MV-4-11 (cell line): ENCODE results near the gene CDC40.
A peak's percentile ranks its signal among the peaks of the same experiment; 100 is the strongest.
"Not testable (repeated sequence)": the region's sequence is repeated elsewhere in the genome, so short reads cannot be mapped to it uniquely, and the experiment has no call there.

Experiments
- DNase-seq: peaks from one replicate; lab custom pipeline; 2025; lab: John Stamatoyannopoulos, UW

Gene CDC40

GRCh38 chr6:110201151-110201884 lies 21.1 kb downstream of the CDC40 start:
- no peak for DNase-seq

GRCh38 chr6:110207652-110208051 lies 27.4 kb downstream of the CDC40 start:
- DNase-seq: no peak

- no peak for DNase-seq
These were observed 31.5 kb downstream of the CDC40 start for GRCh38 chr6:110211753-110212152.

GRCh38 chr6:110214338-110214737 lies 34.1 kb downstream of the CDC40 start:
- DNase-seq: no peak

- DNase-seq: no peak
These were observed 35.9 kb downstream of the CDC40 start for GRCh38 chr6:110216140-110216539.

- no peak for DNase-seq
These were observed 37.0 kb downstream of the CDC40 start for GRCh38 chr6:110217266-110217665.

- DNase-seq: no peak
These were observed 41.5 kb downstream of the CDC40 start for GRCh38 chr6:110221738-110222137.

GRCh38 chr6:110226261-110226660 lies 46.0 kb downstream of the CDC40 start:
- DNase-seq: no peak

- DNase-seq: no peak
These were observed 52.2 kb downstream of the CDC40 start for GRCh38 chr6:110232450-110232849.

GRCh38 chr6:110233770-110234374 lies 53.6 kb downstream of the CDC40 start:
- DNase-seq: peak; percentile 63

- not testable (repeated sequence) for DNase-seq
These were observed 55.8 kb downstream of the CDC40 start for GRCh38 chr6:110236007-110236406.

- no peak for DNase-seq
These were observed 59.5 kb downstream of the CDC40 start for GRCh38 chr6:110239526-110240274.

GRCh38 chr6:110244621-110245020 lies 64.4 kb downstream of the CDC40 start:
- DNase-seq: not testable (repeated sequence)

GRCh38 chr6:110246378-110246777 lies 66.2 kb downstream of the CDC40 start:
- no peak for DNase-seq

GRCh38 chr6:110246900-110247546 lies 66.8 kb downstream of the CDC40 start:
- no peak for DNase-seq

GRCh38 chr6:110250058-110250457 lies 69.8 kb downstream of the CDC40 start:
- DNase-seq: no peak

- DNase-seq: no peak
These were observed 70.6 kb downstream of the CDC40 start for GRCh38 chr6:110250838-110251237.

- DNase-seq: peak; percentile 9
These were observed 75.1 kb downstream of the CDC40 start for GRCh38 chr6:110255211-110255750.

GRCh38 chr6:110256366-110256765 lies 76.1 kb downstream of the CDC40 start:
- no peak for DNase-seq

- DNase-seq: no peak
These were observed 85.0 kb downstream of the CDC40 start for GRCh38 chr6:110265273-110265672.

GRCh38 chr6:110266996-110267395 lies 86.8 kb downstream of the CDC40 start:
- no peak for DNase-seq

GRCh38 chr6:110269623-110270022 lies 89.4 kb downstream of the CDC40 start:
- DNase-seq: no peak
